Activated CD4-positive, CD25-positive, alpha-beta regulatory T cell treated with anti-CD3 and anti-CD28 coated beads, Interleukin-2, amount 50 U/mL, for 16 hours (primary cell): ENCODE data around the gene RIMS4.
"Not testable (repeated sequence)": the region's sequence is repeated elsewhere in the genome, so short reads cannot be mapped to it uniquely, and the experiment has no call there.

Experiments used
- DNase-seq: peaks from one replicate; pipeline ENCODE4 v3.0.0-alpha.2; 2020; ENCODE audit warnings: low read depth, low spot score

RIMS4 gene

DNA sequence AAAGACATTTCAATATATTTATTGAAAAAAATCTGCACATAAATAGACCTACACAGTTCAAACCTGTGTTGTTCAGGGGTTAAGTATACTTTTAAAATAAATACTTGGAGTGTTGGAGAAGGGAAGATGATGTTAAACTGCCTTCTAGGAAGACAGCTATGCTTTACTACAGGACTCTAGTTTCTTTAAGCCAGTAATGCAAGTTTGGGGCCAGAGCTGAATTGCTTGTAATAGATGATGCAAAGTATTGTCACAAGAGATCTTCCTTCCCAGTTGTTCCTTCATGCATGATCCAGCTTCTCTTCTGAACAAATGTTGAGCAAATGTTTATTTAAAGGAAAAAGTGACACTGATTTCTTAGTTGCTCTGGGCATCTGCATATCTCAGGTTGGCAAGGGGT, 20.2 kb upstream of the RIMS4 start:
- DNase-seq: no peak

GRCh38 chr20:44829688-44830087, 19.3 kb upstream of the RIMS4 start:
- DNase-seq: no peak

- no peak for DNase-seq
These were observed 18.3 kb upstream of the RIMS4 start for GRCh38 chr20:44828640-44829039.

DNA sequence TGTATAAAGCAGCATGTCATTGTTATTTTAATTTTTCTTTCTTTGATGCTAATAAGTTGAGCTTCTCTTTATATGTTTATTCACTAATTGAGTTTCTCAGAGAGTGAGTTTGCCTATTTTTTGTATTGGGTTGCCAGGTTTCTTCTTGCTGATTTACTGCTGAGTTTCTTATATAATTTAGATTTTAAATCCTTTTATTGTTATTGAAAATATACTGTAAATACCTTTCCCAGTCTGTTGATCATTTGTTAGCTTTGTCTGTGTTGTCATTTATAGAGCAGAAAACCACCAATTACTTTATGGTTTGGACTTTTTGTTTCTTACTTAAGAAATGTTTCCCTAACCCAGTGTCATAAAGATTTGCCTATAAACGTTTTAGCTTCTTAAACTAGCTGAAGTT, 17.1 kb upstream of the RIMS4 start:
- DNase-seq: no peak

DNA sequence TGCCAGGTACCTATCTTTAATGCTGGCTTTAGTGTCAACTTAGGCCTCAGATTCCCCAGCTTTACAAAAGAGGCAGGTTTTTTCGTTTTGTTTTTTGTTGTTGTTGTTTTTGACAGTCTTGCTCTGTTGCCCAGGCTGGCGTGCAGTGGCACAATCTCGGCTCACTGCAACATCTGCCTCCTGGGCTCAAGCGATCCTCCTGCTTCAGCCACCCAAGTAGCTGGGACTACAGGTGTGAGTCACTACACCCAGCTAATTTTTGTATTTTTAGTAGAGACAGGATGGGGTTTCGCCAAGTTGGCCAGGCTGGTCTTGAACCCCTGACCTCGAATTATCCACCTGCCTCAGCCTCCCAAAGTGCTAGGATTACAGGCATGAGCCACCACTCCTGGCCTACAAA, 11.2 kb upstream of the RIMS4 start:
- DNase-seq: not testable (repeated sequence)

- no peak for DNase-seq
These were observed 9.6 kb upstream of the RIMS4 start for GRCh38 chr20:44819936-44820335.

GRCh38 chr20:44817143-44817910, 7.0 kb upstream of the RIMS4 start:
- no peak for DNase-seq

DNA sequence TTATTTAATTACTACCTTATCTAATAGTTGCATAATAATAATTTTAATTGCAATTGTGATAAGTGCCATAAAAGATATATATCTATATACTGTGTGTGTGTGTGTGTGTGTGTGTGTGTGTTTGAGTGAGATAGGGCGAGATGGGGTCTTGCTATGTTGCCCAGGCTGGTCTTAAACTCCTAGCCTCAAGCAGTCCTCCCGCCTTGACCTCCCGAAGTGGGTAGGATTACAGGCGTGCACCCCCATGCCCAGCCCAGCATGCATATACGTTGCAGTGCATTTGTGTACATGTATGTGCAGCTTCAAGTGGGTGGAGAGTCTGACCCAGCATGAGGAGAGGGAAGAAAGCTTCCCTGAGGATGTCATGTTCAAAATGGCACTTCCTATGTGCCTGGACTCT, 4.6 kb upstream of the RIMS4 start:
- no peak for DNase-seq

- no peak for DNase-seq
These were observed 872 bp upstream of the RIMS4 start for GRCh38 chr20:44811150-44811685.

GRCh38 chr20:44810061-44810390, 320 bp downstream of the RIMS4 start:
- DNase-seq: no peak

DNA sequence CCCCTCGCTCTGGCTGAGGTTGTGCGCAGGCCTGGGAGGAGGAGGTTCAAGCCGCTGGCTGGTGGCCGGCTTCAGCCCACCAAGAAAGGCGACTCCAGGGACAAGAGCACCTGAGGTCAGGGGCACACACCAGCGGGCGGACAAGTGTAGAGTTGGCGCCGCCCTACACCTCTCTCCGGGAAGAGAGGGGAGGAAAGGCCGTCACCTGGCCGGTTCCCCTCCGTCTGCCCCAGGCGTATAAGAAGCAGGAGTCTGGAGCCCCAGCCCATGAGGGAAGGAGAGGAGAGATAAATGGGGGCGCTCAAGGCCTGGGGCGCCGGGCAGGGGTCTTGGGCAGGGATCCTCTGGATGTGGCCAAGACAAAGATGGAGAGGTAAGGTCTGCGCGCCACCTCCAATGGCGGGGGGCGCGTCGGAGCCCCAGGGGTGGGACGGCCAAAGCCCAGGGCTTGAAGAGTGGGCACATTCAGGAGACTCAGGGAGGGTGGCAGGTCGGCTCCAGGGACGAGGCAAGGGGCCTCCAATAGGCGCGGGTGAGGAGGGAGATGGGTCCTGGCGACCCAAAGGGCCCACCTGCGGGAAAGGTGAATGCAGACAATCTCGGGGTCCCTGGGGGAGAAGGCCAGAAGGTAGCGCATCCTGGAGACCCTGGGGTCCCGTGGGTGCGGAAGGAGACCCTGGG, 826 bp downstream of the RIMS4 start:
- no peak for DNase-seq

- no peak for DNase-seq
These were observed 2.7 kb downstream of the RIMS4 start for GRCh38 chr20:44807684-44808056.

- DNase-seq: no peak
These were observed 3.2 kb downstream of the RIMS4 start for GRCh38 chr20:44807051-44807683.

DNA sequence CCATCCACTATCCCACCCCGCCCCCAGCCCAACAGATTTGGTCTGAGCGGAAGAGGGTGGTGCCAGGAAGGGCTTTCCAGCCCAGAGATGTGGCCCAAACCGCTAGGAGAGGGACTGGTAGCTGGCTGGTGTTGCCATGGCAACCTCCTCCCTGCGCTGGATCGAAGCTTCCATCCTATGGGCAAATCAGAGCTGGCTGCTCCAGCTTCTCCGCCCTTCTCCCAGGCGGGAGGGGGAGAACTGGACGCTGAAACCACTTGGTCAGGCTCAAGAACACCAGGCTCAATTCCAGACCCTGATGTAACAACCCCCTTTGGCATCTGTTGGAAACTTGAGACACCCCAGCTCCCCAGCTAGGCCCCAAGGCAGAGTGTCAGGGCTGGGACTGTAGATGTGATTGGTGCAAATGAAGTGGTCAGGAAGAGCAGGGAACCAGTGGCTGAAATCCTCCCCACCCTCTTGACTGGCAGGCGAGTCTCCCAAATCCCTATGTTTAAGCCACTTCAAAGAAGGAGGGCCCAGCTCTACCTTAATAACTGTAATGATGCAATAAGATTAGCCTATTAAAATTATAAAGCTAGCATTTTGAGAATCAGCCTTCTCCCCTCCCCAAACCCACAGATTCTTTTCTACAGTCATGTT, 4.2 kb downstream of the RIMS4 start:
- DNase-seq: no peak

DNA sequence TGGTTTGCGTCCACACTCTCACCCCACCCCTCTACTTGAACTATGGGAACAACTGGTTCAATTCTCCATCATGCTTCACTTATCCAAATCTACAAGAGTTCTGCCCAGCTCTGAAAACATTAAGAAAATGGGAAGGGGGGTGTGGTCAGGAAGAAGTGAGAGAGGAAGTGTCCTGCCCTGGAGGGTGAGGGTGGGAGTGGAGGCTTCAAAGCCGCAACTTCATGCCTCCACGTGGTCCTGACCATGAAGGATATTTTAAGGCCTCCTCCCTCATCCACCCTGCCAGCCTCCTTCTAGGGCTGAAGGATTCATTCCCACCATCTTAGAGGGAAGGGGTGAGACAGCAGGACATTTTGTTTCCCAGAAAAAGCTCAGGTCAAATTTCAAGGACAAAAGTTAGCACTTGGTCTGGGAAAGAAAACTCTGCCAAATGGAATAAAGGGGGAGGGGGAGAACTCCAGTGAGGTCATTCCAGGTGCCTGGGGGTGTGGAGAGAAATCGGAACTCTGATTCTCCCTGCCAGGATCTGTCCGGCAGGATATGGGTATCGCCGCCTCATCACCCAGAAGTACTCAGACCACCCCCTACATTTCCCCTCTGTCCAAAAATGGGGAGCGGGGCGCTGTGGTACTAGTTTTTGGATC, 4.9 kb downstream of the RIMS4 start:
- DNase-seq: no peak

DNA sequence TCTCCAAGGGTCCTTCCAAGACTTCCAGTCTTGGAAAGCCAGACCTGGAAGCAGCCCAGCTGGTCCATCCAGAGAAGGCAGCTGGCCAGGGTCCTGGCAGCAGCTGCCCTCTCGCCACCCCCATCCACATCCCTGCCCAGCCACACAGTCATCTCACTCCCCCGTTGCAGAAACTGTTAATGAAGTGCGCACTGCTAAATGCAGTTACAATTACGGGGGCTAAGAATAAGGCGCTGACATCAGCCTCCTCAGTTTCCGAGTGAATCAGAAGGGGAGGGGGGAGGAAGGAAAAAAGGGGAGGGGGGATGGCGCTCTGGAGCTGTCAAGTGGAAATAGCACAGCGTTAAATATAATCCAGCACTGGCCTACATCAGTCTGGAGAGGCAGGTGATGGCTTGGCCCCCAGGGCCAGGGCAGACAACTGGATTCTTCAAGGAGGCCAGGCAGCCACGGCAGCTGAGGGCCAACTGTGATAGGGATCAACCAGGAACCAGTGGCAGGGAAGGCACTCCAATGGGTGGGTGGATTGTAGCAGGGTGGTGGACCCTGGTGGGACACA, 6.9 kb downstream of the RIMS4 start:
- DNase-seq: no peak

DNA sequence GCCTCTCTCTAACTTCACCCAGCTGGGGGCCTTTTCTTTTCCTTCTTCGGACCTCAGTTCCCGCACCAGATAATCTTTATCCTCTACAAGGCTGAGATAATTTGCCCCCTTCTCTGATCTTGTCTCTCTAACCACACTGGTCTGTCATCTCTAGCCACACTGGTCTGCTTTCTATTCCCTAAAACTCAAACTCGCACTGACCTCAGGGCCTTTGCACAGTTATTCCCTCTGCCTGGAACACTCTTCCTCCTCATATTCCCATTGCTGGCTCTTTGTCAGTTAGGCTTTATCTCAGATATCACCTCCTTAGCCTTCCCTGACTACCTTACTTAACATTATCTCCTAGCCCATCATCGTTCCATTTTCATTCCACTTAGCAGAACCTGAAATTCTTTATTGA, 7.6 kb downstream of the RIMS4 start:
- DNase-seq: no peak

DNA sequence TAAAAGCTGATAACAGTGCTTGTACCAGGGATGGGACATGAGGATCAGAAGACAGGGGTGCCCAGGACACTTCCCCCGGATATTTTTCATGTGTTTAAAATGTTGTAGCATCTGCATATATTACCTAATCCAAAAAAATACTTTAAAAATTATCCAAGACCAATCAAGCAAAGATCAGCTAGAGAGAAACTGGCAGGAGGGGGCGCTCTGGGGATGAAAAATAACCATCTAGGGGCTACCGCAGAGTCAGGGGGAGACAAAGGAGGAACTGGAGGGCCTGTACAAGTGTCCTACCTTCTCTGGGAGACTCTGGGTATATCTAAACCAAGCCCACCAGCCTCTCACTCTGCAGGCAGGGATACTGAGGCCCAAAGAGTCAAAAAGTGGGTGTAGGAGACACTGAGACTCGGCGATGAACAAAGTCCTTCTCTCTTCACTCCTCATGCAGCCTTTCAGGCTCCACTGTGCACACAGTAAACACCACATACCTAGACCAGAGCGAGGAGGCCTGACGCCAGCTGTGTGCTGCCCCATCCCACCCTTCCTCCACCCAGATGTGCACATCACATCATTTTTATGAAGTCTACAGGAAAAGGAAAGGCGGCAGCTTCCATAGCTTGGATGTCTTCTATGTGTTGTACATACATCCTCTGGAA, 9.8 kb downstream of the RIMS4 start:
- no peak for DNase-seq

GRCh38 chr20:44799691-44800090, 10.7 kb downstream of the RIMS4 start:
- no peak for DNase-seq

DNA sequence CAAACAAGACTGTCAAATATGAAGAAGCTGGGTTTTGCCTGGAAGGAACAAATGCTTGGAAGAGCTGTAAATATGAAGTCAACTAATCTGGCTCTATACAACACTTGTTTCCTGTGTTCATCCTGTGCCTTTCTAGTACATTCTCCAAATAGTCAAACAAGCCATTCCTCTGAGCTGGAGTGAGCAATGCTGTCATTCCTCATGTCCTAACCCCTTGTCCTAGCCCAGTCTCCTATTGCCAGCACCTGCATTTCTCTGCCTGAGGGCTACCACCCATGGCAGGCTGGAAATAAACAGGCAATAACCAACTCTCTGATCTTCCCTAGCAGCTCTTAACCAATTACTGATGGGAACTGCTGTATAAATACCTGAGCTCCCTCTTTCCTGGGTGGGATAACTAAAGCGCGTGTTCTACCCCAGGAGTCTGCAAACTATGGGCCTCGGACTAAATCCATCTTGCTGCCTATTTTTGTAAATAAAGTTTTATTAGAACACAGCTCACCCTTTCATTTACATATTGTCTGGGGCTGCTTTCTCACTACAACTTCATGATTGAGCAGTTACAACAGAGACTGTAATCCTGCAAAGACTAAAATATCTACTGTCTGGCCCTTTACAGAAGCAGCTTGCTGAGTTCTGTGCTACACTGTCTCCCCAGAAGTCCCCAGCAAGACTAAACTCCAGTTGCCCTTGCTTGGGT, 13.4 kb downstream of the RIMS4 start:
- no peak for DNase-seq
